NK-92 (cell line): ENCODE data around the gene TTLL11.

Experiments
- DNase-seq: peaks from one replicate; lab custom pipeline; 2025; ENCODE audit not compliant: unreplicated experiment; lab: John Stamatoyannopoulos, UW

Gene TTLL11

GRCh38 chr9:122053567-122054350 is 39.3 kb downstream of the TTLL11 start:
- no peak for DNase-seq

GRCh38 chr9:122053064-122053463 is 40.0 kb downstream of the TTLL11 start:
- DNase-seq: no peak

DNA sequence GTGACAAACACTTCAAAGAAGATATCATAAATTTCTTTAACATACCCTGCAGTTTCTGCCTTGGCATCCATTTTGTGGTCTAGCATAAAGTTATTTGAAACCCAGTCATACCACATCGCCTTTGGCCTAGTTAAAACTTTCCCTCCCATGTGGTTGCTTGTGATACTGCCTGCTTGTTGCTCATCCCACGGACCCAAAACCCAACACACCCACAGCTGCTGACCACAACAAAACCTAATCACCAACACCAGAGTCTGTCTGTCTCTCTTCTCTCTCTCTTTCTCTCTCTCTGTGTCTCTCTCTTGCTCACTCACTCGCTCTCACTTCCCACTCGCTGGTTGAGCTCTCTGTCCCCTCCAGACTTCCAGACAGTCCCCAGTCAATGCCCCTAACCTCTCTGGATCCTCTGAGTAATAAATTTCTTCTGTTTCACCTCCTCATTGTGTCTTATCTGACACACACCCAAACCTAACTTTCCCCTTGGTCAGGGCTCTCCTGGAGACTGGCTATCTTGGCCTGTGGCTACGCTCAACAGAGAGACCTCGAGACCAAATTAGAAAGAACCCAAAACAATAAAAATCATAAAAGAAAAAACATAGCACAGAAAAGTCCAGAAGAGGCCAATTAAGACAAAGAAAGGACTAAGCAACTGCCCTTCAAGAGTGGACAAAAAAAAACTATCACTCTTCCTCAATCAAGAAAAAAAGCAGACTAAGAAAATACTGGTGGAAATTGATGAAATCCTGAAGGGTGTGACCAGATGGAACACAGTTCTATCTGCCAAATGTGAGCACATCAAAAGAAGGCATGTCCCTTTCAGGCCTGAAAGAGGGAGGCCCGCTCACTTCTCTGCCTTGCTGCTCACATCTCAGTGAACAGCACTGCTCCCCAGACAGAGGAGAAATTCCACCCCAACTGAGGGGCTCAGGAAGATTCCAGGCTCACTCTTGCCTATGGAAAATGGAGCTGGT is 41.5 kb downstream of the TTLL11 start:
- DNase-seq: no peak

DNA sequence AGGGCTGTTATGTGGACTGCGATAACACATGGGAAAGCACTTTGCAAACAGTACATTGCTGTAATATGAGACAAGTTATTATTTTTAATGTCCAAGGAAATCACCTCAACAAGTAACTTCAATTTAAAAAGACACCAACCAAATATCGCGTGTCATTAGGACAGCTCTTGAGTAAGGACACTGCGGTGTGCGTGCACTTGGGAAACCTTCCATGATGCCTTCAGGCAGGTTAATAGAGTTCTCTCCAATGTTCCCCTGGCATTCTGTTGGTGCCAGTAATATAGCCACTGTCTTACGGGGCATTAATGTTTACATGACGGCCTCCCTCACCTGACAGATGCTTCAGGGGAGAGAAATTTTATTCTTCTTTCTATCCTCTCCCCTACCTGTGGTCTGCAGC is 42.9 kb downstream of the TTLL11 start:
- no peak for DNase-seq

DNA sequence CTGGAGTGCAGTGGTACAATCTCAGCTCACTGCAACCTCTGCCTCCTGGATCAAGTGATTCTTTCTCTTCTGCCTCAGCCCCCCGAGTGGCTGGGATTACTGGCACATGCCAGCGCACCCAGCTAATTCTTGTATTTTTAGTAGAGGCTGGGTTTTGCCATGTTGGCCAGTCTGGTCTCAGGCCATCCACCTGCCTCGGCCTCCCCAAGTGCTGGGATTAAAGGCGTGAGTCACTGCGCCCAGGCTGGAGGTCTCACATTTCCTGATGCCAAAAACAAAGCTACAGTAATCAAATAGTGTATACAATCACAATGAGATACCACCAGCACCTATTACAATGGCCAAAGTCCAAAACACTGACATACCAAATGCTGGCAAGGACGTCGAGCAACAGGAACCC is 51.1 kb downstream of the TTLL11 start:
- DNase-seq: no peak

GRCh38 chr9:122040561-122041242 is 52.4 kb downstream of the TTLL11 start:
- DNase-seq: no peak

DNA sequence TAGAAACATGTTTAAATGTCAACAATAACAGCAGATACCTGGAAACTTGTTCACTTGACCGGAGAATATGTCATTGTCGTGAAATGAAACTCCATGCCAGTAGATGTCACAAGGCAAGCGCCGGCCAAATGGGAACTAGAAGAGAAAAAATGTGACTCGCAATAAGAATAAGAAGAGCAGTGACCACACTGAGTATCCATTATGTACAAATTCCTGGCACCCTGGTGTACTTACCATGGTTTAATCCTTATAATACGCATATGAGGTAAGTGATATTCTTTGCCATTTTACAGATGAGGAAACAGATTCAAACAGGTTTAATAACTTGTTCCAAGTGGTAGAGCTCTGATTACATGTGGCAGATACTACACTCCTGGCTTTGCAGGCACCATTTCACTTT is 53.9 kb downstream of the TTLL11 start:
- no peak for DNase-seq

GRCh38 chr9:122036988-122037387 is 56.1 kb downstream of the TTLL11 start:
- DNase-seq: no peak

GRCh38 chr9:122036408-122036807 is 56.7 kb downstream of the TTLL11 start:
- no peak for DNase-seq

DNA sequence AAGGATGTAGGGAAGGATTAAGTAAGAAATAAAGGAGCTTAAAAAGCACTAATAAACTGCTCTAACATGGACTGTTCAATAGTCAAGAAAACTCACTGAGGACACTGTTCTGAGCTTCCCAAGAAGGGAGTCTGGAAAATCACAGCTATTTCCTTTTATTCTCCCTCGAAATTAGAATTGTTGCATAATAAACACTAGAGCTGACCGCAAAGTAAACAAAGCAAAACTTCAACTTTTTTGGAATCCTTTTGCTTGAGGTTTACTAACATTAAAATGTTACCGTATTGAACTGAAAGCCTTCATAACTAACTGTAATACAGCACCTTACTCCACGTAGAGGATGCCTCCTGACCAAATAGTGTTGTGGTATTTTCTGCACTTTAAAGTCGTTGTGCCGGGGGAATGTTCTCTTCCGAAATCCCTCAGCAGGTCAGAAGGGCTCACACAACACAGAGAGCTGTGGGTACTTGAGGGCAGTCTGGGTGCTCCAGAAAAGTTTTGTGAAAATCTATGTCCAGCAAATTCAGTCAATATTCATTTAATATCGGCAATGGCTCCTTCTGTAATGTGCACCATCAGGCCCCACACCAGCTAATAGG is 59.2 kb downstream of the TTLL11 start:
- no peak for DNase-seq

GRCh38 chr9:122032346-122032745 is 60.8 kb downstream of the TTLL11 start:
- DNase-seq: no peak

DNA sequence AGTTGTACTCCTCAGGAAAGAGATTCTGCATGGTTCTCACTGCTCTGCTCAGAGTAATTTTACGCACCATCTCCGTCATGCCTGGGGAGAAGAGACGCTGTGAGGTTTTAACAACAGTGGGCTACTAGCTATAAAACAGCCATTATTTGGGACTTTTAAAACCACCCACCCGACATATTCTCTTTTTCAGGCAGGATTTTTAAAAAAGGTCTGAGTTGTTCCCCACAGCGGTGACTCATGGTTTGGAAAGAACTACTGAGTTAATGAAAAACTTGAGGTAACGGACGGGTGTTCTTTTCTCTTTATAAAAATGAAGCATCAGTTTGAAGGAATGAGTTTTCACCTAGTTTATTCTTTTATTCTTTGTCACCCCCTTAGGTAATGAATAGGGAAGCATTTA is 61.3 kb downstream of the TTLL11 start:
- DNase-seq: no peak

DNA sequence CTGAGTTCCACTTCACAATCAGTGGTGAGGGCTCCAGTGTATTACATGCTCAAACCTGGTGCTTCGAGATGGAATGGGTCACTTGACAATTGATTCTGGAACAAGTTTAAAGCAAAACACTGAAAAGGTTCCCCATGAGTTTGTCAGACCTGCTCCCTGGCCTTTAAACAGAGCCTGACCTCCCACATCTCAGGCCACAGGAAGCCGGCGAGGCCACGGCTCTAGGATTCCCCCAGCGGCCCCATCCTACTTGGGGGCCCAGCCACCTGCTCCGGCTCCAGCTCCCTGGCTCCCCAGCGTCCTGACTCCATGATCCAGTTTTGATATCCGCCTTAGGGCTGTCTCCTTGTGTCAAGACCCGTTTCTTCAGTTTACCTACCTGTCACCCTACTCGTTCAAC is 62.0 kb downstream of the TTLL11 start:
- no peak for DNase-seq

DNA sequence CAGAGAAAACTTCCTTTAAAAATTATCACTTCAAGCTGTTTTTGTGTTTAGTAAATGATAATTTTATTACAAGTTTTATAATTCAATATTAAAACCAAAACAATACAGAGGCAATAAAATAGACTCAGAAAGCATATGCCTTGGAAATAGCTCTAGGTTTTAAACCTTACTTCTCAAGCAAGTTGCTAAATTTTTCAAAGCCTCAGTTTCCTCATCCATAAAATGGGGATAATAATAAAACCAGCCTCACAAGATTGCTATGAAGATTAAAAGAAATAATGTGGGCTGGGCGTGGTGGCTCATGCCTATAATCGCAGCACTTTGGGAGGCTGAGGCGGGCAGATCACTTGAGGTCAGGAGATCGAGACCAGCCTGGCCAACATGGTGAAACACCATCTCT is 62.8 kb downstream of the TTLL11 start:
- DNase-seq: no peak

GRCh38 chr9:122029898-122030297 is 63.2 kb downstream of the TTLL11 start:
- no peak for DNase-seq

- DNase-seq: no peak
Measured at GRCh38 chr9:122028089-122028488, 65.0 kb downstream of the TTLL11 start.

GRCh38 chr9:122020398-122020797 is 72.7 kb downstream of the TTLL11 start:
- DNase-seq: no peak

DNA sequence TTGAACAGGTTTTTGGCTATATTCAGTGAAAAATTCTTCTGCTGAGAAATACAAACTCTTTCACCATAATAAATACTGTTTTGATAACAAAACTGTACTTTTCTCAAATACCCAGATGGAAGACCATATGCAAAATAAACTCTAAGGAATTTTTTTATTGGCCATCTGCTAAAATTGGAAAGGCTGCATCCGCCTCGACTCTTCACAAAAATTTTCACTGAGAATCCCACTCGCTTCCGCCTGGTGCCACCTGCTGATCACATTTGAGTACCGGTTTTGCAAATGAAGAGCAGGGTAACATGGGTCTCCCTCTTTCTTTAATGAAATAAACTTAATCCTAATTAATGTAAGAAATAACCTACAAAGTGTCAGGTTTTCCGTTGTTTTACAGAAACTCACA is 76.4 kb downstream of the TTLL11 start:
- DNase-seq: no peak

DNA sequence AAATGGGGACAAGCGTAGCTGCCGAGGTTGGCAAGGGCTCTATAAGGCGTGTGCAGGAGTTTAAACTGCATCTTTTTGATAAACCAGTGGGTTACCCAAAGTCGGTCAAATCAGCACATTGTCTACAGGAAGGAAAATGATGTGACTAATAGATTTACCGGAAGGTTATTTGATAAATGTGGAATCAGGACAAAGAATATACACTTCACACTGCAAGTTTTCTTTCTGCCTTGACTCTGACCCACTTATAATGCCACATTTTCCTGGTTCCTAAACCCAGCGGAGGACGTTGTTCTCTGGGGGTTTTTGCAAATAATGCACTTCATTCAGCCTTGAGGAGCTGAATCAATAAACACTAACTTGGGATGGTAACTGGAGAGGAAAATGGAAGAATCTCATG is 76.8 kb downstream of the TTLL11 start:
- DNase-seq: no peak

DNA sequence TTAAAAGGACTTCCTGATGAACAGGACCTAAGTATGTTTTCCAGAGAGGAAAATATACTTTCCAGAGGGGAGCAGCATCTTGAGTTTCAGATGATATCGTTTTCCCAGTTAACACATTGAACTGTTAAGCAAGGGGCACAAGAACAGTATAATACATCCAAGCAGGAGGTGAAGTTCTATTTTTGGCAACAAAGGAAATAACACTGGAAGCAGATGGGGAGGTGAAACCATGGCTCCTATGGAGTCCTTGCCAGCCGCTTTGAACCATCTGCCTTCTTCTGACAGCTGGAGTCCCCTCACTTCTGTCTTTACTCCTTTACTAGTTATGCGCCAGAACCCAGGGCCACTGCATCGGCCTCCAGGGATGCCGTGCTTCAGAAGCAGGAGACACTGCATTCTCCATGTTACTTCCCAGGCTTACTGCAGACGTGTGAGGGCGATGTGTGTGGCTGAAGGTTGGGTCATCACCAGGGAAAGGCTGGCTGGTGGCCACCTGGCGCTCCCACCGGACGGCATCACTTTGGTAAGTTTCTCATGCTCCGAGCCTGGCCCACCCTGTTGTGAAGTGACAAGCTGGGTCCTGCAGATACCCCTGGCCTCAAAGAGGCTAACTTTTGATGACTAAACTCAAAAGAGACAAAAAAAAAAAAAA is 77.8 kb downstream of the TTLL11 start:
- no peak for DNase-seq
